MCF 10A (cell line): Measurements from ENCODE around the gene CMTM7. TPM values are rescaled to one million over a fixed set of nuclear protein-coding genes. Genes with fewer than 3 reads are reported as not detected.

Experiments used
- BruUV-seq: library from RNA; stranded (reverse); fragments of 400-500 nt; replicated peaks from 2 replicates; lab custom pipeline; 2021; lab: Mats Ljungman, UMichigan
- CTCF ChIA-PET: fragments of 300-600 bp; sonication (Branson Sonifier 250); formaldehyde crosslinking; extraction: SDS; loops from one replicate; lab custom pipeline; 2021; ENCODE audit warnings: antibody characterized with exemption, inconsistent platforms; lab: Yijun Ruan, JAX
- POLR2A ChIA-PET: fragments of 300-600, 350-650 bp; sonication (Branson Sonifier 250); formaldehyde crosslinking; extraction: SDS; loops from one replicate; lab custom pipeline; 2020; ENCODE audit warnings: antibody characterized with exemption, inconsistent platforms; lab: Yijun Ruan, JAX
- DNase-seq: peaks from one replicate; pipeline ENCODE4 v3.0.0-alpha.2; 2018; ENCODE audit not compliant: unreplicated experiment
- H3K27ac Mint-ChIP-seq: one replicate; pipeline ENCODE4 v1.8.0; 2022; ENCODE audit warnings: mild to moderate bottlenecking, low read depth, mixed read lengths; ENCODE audit not compliant: unreplicated experiment
- H3K27me3 Mint-ChIP-seq: one replicate; pipeline ENCODE4 v1.8.0; 2022; ENCODE audit warnings: mixed read lengths; ENCODE audit not compliant: insufficient read depth, unreplicated experiment
- H3K36me3 Mint-ChIP-seq: one replicate; pipeline ENCODE4 v1.8.0; 2022; ENCODE audit warnings: mild to moderate bottlenecking, moderate library complexity, mixed read lengths; ENCODE audit not compliant: insufficient read depth, unreplicated experiment
- H3K4me1 Mint-ChIP-seq: one replicate; pipeline ENCODE4 v1.8.0; 2022; ENCODE audit warnings: mixed read lengths; ENCODE audit not compliant: insufficient read depth, unreplicated experiment
- H3K4me3 Mint-ChIP-seq: one replicate; pipeline ENCODE4 v1.8.0; 2022; ENCODE audit warnings: mild to moderate bottlenecking, moderate library complexity, mixed read lengths; ENCODE audit not compliant: unreplicated experiment
- H3K9me3 Mint-ChIP-seq: one replicate; pipeline ENCODE4 v1.8.0; 2022; ENCODE audit warnings: mixed read lengths; ENCODE audit not compliant: unreplicated experiment
- intact Hi-C: fragments of 100-400 bp; cut with micrococcal nuclease; formaldehyde crosslinking; loops from 2 replicates; pipeline ENCODE4 v1.14.1; 2022
- total RNA-seq: library from RNA; stranded (reverse); gene quantifications from 2 replicates; pipeline ENCODE4 v1.2.3, GENCODE V29; 2022
- TF ChIP-seq, protein P1 (sequence below): fragments of 200-600 bp; IDR thresholded peaks from one replicate; pipeline ENCODE4 v1.8.0; 2022; ENCODE audit warnings: antibody characterized with exemption, mild to moderate bottlenecking; ENCODE audit not compliant: unreplicated experiment

Gene CMTM7
- total RNA-seq, 1 experiment from 2014 or later, result 14.3 TPM

DNA sequence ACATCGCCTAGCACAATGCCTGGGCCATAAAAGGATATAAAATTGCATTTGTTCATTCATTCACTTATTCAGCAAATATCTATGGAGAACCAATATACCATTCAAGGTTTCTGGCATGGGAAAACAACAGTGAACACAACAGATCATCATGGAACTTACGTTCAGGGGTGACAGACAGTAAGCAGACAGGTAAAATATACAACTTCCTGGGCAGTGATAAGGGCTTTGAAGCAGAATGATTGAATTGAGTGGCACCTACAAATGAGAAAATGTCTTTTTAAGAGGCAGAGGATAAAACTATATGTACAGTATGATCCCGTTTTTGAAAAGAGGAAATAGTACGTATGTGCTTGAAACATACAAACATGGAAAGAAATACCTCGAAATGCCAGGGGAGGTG, 39.2 kb downstream of the CMTM7 start:
- no peak overlapping the region for H3K4me3 Mint-ChIP-seq
- ChIA-PET POLR2A (no interaction called here), CTCF (no interaction called here)
- intact Hi-C loops, result no loop called here
- no peaks in the 10 kb centered on the region for H3K9me3 Mint-ChIP-seq
- H3K27ac Mint-ChIP-seq, result no peak overlapping the region
- no peaks in the 10 kb centered on the region for H3K27me3 Mint-ChIP-seq
- no TSS peak for BruUV-seq
- DNase-seq, result no peak
- H3K36me3 Mint-ChIP-seq, result no peaks in the 10 kb centered on the region
- TF ChIP-seq, protein P1, sequence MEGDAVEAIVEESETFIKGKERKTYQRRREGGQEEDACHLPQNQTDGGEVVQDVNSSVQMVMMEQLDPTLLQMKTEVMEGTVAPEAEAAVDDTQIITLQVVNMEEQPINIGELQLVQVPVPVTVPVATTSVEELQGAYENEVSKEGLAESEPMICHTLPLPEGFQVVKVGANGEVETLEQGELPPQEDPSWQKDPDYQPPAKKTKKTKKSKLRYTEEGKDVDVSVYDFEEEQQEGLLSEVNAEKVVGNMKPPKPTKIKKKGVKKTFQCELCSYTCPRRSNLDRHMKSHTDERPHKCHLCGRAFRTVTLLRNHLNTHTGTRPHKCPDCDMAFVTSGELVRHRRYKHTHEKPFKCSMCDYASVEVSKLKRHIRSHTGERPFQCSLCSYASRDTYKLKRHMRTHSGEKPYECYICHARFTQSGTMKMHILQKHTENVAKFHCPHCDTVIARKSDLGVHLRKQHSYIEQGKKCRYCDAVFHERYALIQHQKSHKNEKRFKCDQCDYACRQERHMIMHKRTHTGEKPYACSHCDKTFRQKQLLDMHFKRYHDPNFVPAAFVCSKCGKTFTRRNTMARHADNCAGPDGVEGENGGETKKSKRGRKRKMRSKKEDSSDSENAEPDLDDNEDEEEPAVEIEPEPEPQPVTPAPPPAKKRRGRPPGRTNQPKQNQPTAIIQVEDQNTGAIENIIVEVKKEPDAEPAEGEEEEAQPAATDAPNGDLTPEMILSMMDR, result no peak
- H3K4me1 Mint-ChIP-seq, result peaks cover 9% of the 10 kb centered on the region

DNA sequence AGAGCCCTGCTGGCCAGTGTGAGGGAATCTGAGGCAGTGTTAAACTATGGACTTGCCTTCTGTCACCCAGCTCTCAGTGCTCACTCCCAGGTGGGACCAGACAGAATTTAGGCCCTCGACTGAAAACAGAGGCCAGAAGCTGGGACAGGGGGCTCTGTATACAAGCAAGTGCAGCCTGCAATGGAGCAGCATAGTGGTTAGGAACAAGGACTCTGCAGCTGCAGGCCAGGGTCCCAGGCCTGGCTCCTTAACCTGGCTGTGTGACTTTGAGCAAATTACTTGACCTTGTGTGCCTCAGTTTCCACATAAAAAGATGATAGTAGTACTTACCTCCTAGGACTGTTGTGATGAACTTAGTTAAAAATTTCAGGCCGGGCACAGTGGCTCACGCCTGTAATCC, 39.8 kb downstream of the CMTM7 start:
- H3K4me1 Mint-ChIP-seq, result peaks cover 9% of the 10 kb centered on the region
- H3K9me3 Mint-ChIP-seq, result no peaks in the 10 kb centered on the region
- H3K27me3 Mint-ChIP-seq, result no peaks in the 10 kb centered on the region
- intact Hi-C loops, result no loop called here
- ChIA-PET POLR2A (interaction anchor here (0.6 to 1.2 kb wide), 3 partner anchors 8 to 609 kb away, joined by 3 to 4 read pairs (median 3); no protein-coding TSS in a partner anchor), CTCF (interaction anchor here (1.1 kb wide), 1 partner anchor 56 kb away, joined by 3 read pairs; no protein-coding TSS in a partner anchor)
- TF ChIP-seq, protein P1, result no peak
- H3K36me3 Mint-ChIP-seq, result no peaks in the 10 kb centered on the region
- no peak overlapping the region for H3K4me3 Mint-ChIP-seq
- DNase-seq, result no peak
- H3K27ac Mint-ChIP-seq, result no peak overlapping the region
- BruUV-seq, result no TSS peak

DNA sequence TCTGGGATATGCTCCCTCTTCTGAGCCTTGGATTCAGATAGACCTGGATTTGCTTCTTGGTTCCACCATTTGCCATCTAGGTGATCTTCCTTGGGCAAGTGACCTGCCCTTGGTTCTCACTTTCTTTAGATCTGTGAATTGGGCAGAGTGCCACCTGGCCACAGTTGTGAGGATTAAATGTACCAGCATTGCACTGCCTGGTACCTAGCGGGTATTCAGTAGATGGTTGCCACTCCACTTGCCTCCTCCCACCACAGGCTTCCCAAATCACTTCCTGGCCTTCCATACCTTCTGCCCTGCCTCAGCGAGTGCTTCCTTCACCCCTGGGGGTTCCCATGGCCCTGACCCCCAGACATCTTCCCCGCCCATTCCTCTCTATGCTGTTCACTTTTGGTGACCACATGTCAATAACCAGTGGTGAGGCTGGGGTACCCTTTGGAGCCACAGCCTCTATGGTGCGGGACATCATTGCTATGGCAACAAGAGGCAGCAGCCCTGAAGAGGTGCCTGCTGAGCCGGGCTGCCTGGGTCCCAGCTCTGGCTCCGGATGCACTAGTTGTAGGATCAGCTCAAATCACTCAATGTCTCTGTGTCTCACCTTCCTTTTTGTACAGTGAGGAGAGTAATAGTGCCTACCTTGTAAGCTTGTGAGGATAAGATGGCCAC, 40.5 kb downstream of the CMTM7 start:
- TF ChIP-seq, protein P1, result no peak
- no peaks in the 10 kb centered on the region for H3K27me3 Mint-ChIP-seq
- no peak overlapping the region for H3K27ac Mint-ChIP-seq
- intact Hi-C loops, result no loop called here
- BruUV-seq, result no TSS peak
- no peak for DNase-seq
- peaks cover 9% of the 10 kb centered on the region for H3K4me1 Mint-ChIP-seq
- no peak overlapping the region for H3K4me3 Mint-ChIP-seq
- no peaks in the 10 kb centered on the region for H3K36me3 Mint-ChIP-seq
- ChIA-PET CTCF (interaction anchor here (1.1 kb wide), 1 partner anchor 57 kb away, joined by 3 read pairs; no protein-coding TSS in a partner anchor), POLR2A (interaction anchor here (0.6 to 1.2 kb wide), 3 partner anchors 9 to 609 kb away, joined by 3 to 4 read pairs (median 3); no protein-coding TSS in a partner anchor)
- H3K9me3 Mint-ChIP-seq, result no peaks in the 10 kb centered on the region

DNA sequence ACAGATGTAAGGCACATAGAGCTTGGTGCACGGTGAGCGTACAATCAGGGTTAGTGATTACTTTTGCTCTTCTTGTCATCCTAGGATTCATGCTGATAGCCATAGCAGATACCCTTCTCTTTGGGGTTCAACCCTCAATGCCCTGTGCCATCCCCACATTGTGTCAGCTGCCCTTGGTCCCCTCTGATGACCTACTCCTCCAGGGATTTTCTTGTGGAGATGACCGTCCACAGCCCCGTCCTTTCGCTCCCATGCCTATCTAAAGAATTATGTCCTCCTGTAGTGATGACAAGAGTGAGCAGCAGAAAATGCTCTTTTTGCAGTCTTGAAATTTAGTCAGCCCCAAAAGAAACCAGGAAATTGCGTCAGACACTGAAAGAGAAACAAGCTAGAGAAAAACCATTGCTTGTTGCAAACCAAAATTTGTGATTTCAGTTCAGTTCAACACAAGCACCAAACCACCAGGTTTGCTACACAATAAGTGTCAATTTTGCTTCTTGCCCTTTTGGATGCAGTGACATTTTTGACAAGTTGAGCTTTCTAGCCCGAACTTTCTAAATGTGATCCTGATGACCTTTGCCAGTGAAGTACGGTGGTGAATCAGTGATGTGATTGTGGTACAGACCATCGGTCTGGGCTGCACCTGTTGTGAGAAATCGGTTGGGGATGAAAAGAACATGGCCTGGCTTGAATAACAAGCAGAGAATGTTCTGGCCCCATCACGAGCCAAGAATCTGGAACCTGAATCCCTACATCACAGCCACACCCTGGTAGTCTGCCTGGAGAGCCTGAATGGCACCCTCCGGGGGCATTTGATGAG, 41.3 kb downstream of the CMTM7 start:
- intact Hi-C loops, result no loop called here
- H3K36me3 Mint-ChIP-seq, result no peaks in the 10 kb centered on the region
- H3K4me3 Mint-ChIP-seq, result no peak overlapping the region
- H3K27ac Mint-ChIP-seq, result no peak overlapping the region
- TF ChIP-seq, protein P1, result no peak
- H3K4me1 Mint-ChIP-seq, result peaks cover 9% of the 10 kb centered on the region
- no peak for DNase-seq
- BruUV-seq, result no TSS peak
- CTCF ChIA-PET, result interaction anchor here (0.7 to 1.1 kb wide), 3 partner anchors 35 to 58 kb away, joined by 3 to 4 read pairs (median 3); no protein-coding TSS in a partner anchor
- H3K27me3 Mint-ChIP-seq, result no peaks in the 10 kb centered on the region
- no peaks in the 10 kb centered on the region for H3K9me3 Mint-ChIP-seq
- POLR2A ChIA-PET, result interaction anchor here (1.2 kb wide), 1 partner anchor 10 kb away, joined by 4 read pairs; no protein-coding TSS in a partner anchor
